CD4-positive, CD25-positive, alpha-beta regulatory T cell (primary cell): Measurements from ENCODE around the gene IFT52. TPM values are rescaled to one million over a fixed set of nuclear protein-coding genes. Genes with fewer than 3 reads are reported as not detected.
A peak's percentile ranks its signal among the peaks of the same experiment; 100 is the strongest.

Experiments
- ATAC-seq, 2 donors: fragments of 150-1000 bp; cut with Tn5 transposase; one replicate each; pipeline ENCODE4 v1.10.0; 2021; ENCODE audit warnings: low read depth in 2 of 2, moderate number of reproducible peaks in 2 of 2, moderate library complexity in 1 of 2
- DNase-seq, 3 donors: peaks; one replicate each; pipeline versions ENCODE4 v3.0.0 to v3.0.0-alpha.2; 2012 to 2022; ENCODE audit warnings: mixed read lengths in 1 of 3
- H3K27ac ChIP-seq: one replicate; pipeline ENCODE4 v1.7.0; 2013; ENCODE audit warnings: mild to moderate bottlenecking, low read length; ENCODE audit not compliant: insufficient read depth, poor library complexity, severe bottlenecking
- H3K27me3 ChIP-seq: one replicate; pipeline ENCODE4 v1.7.0; 2013; ENCODE audit warnings: low read length; ENCODE audit not compliant: control insufficient read depth, insufficient read depth
- H3K36me3 ChIP-seq: one replicate; pipeline ENCODE4 v1.7.0; 2013; ENCODE audit warnings: mild to moderate bottlenecking, low read length, moderate library complexity; ENCODE audit not compliant: control insufficient read depth, insufficient read depth
- H3K4me1 ChIP-seq: 2 replicates; pipeline ENCODE4 v1.7.0; 2013; ENCODE audit warnings: mild to moderate bottlenecking, low read length; ENCODE audit not compliant: insufficient read depth, control insufficient read depth, poor library complexity, severe bottlenecking
- H3K4me3 ChIP-seq: one replicate; pipeline ENCODE4 v1.7.0; 2013; ENCODE audit warnings: low read depth, mild to moderate bottlenecking, low read length, moderate library complexity
- H3K9me3 ChIP-seq, 2 experiments: 1 replicate in 1 of 2; 2 replicates in 1 of 2; pipeline ENCODE4 v1.7.0; 2013; ENCODE audit warnings: low read length in 2 of 2, mild to moderate bottlenecking in 1 of 2, moderate library complexity in 1 of 2; ENCODE audit not compliant: control insufficient read depth in 2 of 2
- H3K27ac Mint-ChIP-seq, 3 donors: one replicate each; pipeline ENCODE4 v1.8.0; 2020 to 2022; ENCODE audit warnings: mild to moderate bottlenecking in 3 of 3, mixed read lengths in 3 of 3, moderate library complexity in 2 of 3
- H3K27me3 Mint-ChIP-seq: one replicate; pipeline ENCODE4 v1.8.0; 2022; ENCODE audit warnings: mild to moderate bottlenecking, mixed read lengths
- H3K36me3 Mint-ChIP-seq: one replicate; pipeline ENCODE4 v1.8.0; 2020; ENCODE audit warnings: mixed read lengths
- H3K4me1 Mint-ChIP-seq, 4 donors: one replicate each; pipeline ENCODE4 v1.8.0; 2020 to 2022; ENCODE audit warnings: mixed read lengths in 4 of 4, mild to moderate bottlenecking in 1 of 4
- H3K4me3 Mint-ChIP-seq, 4 donors: one replicate each; pipeline ENCODE4 v1.8.0; 2020 to 2022; ENCODE audit warnings: mild to moderate bottlenecking in 4 of 4, mixed read lengths in 4 of 4, moderate library complexity in 3 of 4
- H3K9me3 Mint-ChIP-seq, 7 donors: one replicate each; pipeline ENCODE4 v1.8.0; 2020 to 2022; ENCODE audit warnings: mixed read lengths in 7 of 7, mild to moderate bottlenecking in 3 of 7, moderate library complexity in 2 of 7
- polyA plus RNA-seq, 4 donors: library from polyadenylated mRNA; unstranded; fragments of 300-500 nt; fragmentation: Illumina TruSeq; gene quantifications; one replicate each; pipeline ENCODE4 v1.2.3, GENCODE V29; 2021
- total RNA-seq: library from RNA; stranded (reverse); gene quantifications from one replicate; pipeline ENCODE4 v1.2.3, GENCODE V29; 2022

Gene IFT52
- 13.1 TPM for total RNA-seq
- polyA plus RNA-seq = 10 to 100 TPM; 24.0 to 34.1 (median 27.9) TPM

- peak within 1 kb of the TSS; percentile 89 to 96 (median 93) for H3K4me3 Mint-ChIP-seq
- no peaks in the 10 kb centered on the region for H3K27me3 ChIP-seq
These were observed at the start of gene IFT52 for GRCh38 chr20:43590392-43591303. TSS of gene IFT52 (plus strand) at chr20:43590937. CDS start at chr20:43594699, 3,762 bp downstream.

GRCh38 chr20:43541214-43541613, 49.5 kb upstream of the IFT52 start:
- no peak overlapping the region for H3K4me3 Mint-ChIP-seq
- H3K4me1 Mint-ChIP-seq = peaks cover 0 to 8% (median 2%) of the 10 kb centered on the region in 4 donors
- no peak overlapping the region for H3K27ac ChIP-seq
- no peaks in the 10 kb centered on the region for H3K36me3 Mint-ChIP-seq
- no peaks in the 10 kb centered on the region for H3K36me3 ChIP-seq
- H3K9me3 Mint-ChIP-seq = no peaks in the 10 kb centered on the region
- H3K27me3 Mint-ChIP-seq = no peaks in the 10 kb centered on the region
- H3K9me3 ChIP-seq = no peaks in the 10 kb centered on the region
- H3K27ac Mint-ChIP-seq = no peak overlapping the region
- no peaks in the 10 kb centered on the region for H3K27me3 ChIP-seq
- no peak overlapping the region for H3K4me3 ChIP-seq
- no peak for ATAC-seq
- no peaks in the 10 kb centered on the region for H3K4me1 ChIP-seq
- DNase-seq = no peak

More at GRCh38 chr20:43590392-43591303, at the start of gene IFT52:
- Histone ChIP-seq H3K9me3 (no peaks in the 10 kb centered on the region), H3K36me3 (peaks cover 5% of the 10 kb centered on the region), H3K4me3 (peak within 1 kb of the TSS; percentile 88), H3K4me1 (peaks cover 16% of the 10 kb centered on the region), H3K27ac (peak within 1 kb of the TSS; percentile 81)
- ATAC-seq (peak; percentile 98), DNase-seq (peak; percentile 84 to 95 (median 90))
- Mint-ChIP-seq H3K27ac (peak within 1 kb of the TSS; percentile 83 to 98 (median 98)), H3K36me3 (peaks cover 9% of the 10 kb centered on the region), H3K27me3 (peaks cover 6% of the 10 kb centered on the region), H3K4me1 (peaks cover 12 to 27% (median 17%) of the 10 kb centered on the region in 4 donors), H3K9me3 (no peaks in the 10 kb centered on the region)

GRCh38 chr20:43542161-43542560, 48.6 kb upstream of the IFT52 start:
- no peak overlapping the region for H3K27ac Mint-ChIP-seq
- peaks cover 4% of the 10 kb centered on the region for H3K36me3 Mint-ChIP-seq
- H3K4me3 Mint-ChIP-seq = no peak overlapping the region
- DNase-seq = no peak
- no peaks in the 10 kb centered on the region for H3K27me3 Mint-ChIP-seq
- Histone ChIP-seq H3K27ac (no peak overlapping the region), H3K9me3 (no peaks in the 10 kb centered on the region), H3K27me3 (no peaks in the 10 kb centered on the region), H3K4me3 (no peak overlapping the region), H3K4me1 (no peaks in the 10 kb centered on the region), H3K36me3 (no peaks in the 10 kb centered on the region)
- peaks cover 0 to under 1% (median 0%) of the 10 kb centered on the region in 7 donors for H3K9me3 Mint-ChIP-seq
- peaks cover 0 to 8% (median 2%) of the 10 kb centered on the region in 4 donors for H3K4me1 Mint-ChIP-seq
- no peak for ATAC-seq

- H3K4me1 ChIP-seq = no peaks in the 10 kb centered on the region
- no peak overlapping the region for H3K4me3 ChIP-seq
- Mint-ChIP-seq H3K4me1 (peaks cover 0 to 8% (median 2%) of the 10 kb centered on the region in 4 donors), H3K27ac (peak overlapping the region in 1 of 3 donors; percentile 8), H3K27me3 (no peaks in the 10 kb centered on the region), H3K9me3 (peaks cover 0 to 4% (median 0%) of the 10 kb centered on the region in 7 donors), H3K4me3 (no peak overlapping the region), H3K36me3 (peaks cover 8% of the 10 kb centered on the region)
- DNase-seq (no peak), ATAC-seq (no peak)
- H3K36me3 ChIP-seq = no peaks in the 10 kb centered on the region
- H3K27ac ChIP-seq = no peak overlapping the region
- no peaks in the 10 kb centered on the region for H3K9me3 ChIP-seq
- no peaks in the 10 kb centered on the region for H3K27me3 ChIP-seq
These were observed 48.1 kb upstream of the IFT52 start for GRCh38 chr20:43542674-43543073.

- ATAC-seq (no peak), DNase-seq (no peak)
- H3K27me3 Mint-ChIP-seq = no peaks in the 10 kb centered on the region
- H3K27ac ChIP-seq = no peak overlapping the region
- no peaks in the 10 kb centered on the region for H3K27me3 ChIP-seq
- H3K36me3 ChIP-seq = no peaks in the 10 kb centered on the region
- no peaks in the 10 kb centered on the region for H3K4me1 ChIP-seq
- peaks cover 0 to 8% (median 0%) of the 10 kb centered on the region in 4 donors for H3K4me1 Mint-ChIP-seq
- no peak overlapping the region for H3K4me3 ChIP-seq
- peaks cover 8% of the 10 kb centered on the region for H3K36me3 Mint-ChIP-seq
- H3K4me3 Mint-ChIP-seq = no peak overlapping the region
- H3K9me3 Mint-ChIP-seq = peaks cover 0 to 4% (median 0%) of the 10 kb centered on the region in 7 donors
- H3K9me3 ChIP-seq = no peaks in the 10 kb centered on the region
- no peak overlapping the region for H3K27ac Mint-ChIP-seq
These were observed 47.6 kb upstream of the IFT52 start for GRCh38 chr20:43543138-43543537.

GRCh38 chr20:43544501-43544900, 46.2 kb upstream of the IFT52 start:
- ATAC-seq (no peak), DNase-seq (no peak)
- no peaks in the 10 kb centered on the region for H3K9me3 ChIP-seq
- no peaks in the 10 kb centered on the region for H3K4me1 ChIP-seq
- no peaks in the 10 kb centered on the region for H3K36me3 ChIP-seq
- no peak overlapping the region for H3K27ac Mint-ChIP-seq
- no peak overlapping the region for H3K4me3 Mint-ChIP-seq
- H3K27ac ChIP-seq = no peak overlapping the region
- peaks cover 0 to 8% (median 0%) of the 10 kb centered on the region in 4 donors for H3K4me1 Mint-ChIP-seq
- H3K27me3 ChIP-seq = no peaks in the 10 kb centered on the region
- H3K36me3 Mint-ChIP-seq = peaks cover 8% of the 10 kb centered on the region
- H3K4me3 ChIP-seq = no peak overlapping the region
- no peaks in the 10 kb centered on the region for H3K27me3 Mint-ChIP-seq
- H3K9me3 Mint-ChIP-seq = peaks cover 0 to 4% (median 0%) of the 10 kb centered on the region in 7 donors

- peaks cover 0 to 4% (median 0%) of the 10 kb centered on the region in 7 donors for H3K9me3 Mint-ChIP-seq
- H3K36me3 ChIP-seq = no peaks in the 10 kb centered on the region
- no peak overlapping the region for H3K4me3 Mint-ChIP-seq
- no peaks in the 10 kb centered on the region for H3K27me3 ChIP-seq
- H3K4me1 Mint-ChIP-seq = peaks cover 0 to 8% (median 0%) of the 10 kb centered on the region in 4 donors
- no peak overlapping the region for H3K27ac ChIP-seq
- no peaks in the 10 kb centered on the region for H3K4me1 ChIP-seq
- H3K27ac Mint-ChIP-seq = no peak overlapping the region
- DNase-seq = no peak
- no peaks in the 10 kb centered on the region for H3K9me3 ChIP-seq
- H3K4me3 ChIP-seq = no peak overlapping the region
- ATAC-seq = no peak
- peaks cover 8% of the 10 kb centered on the region for H3K36me3 Mint-ChIP-seq
- H3K27me3 Mint-ChIP-seq = no peaks in the 10 kb centered on the region
These were observed 44.7 kb upstream of the IFT52 start for GRCh38 chr20:43545837-43546578.
